Mesenchymal stem cell (in vitro differentiated cells and primary cell): ENCODE results near the gene MT1A.

Experiments
- DNase-seq: peaks from one replicate; pipeline ENCODE4 v3.0.0-alpha.2; 2013
- H2AFZ ChIP-seq: one replicate; pipeline ENCODE4 v1.6.1; 2013; ENCODE audit warnings: low read depth, mild to moderate bottlenecking, control low read depth, inconsistent platforms, low read length, moderate library complexity
- H2AK5ac ChIP-seq: 2 replicates; pipeline ENCODE4 v1.6.1; 2013; ENCODE audit warnings: low read length, moderate library complexity, mild to moderate bottlenecking, inconsistent platforms; ENCODE audit not compliant: severe bottlenecking
- H2BK120ac ChIP-seq: one replicate; pipeline ENCODE4 v1.6.1; 2013; ENCODE audit warnings: low read depth, mild to moderate bottlenecking, inconsistent platforms, low read length, moderate library complexity
- H2BK12ac ChIP-seq, 2 experiments: one replicate each; pipeline ENCODE4 v1.6.1; 2013; ENCODE audit warnings: inconsistent platforms in 2 of 2, low read length in 2 of 2, mild to moderate bottlenecking in 2 of 2, moderate library complexity in 2 of 2, control low read depth in 1 of 2
- H2BK15ac ChIP-seq: one replicate; pipeline ENCODE4 v1.6.1; 2013; ENCODE audit warnings: mild to moderate bottlenecking, low read depth, inconsistent platforms; ENCODE audit not compliant: poor library complexity, severe bottlenecking
- H2BK5ac ChIP-seq: 2 replicates; pipeline ENCODE4 v1.6.1; 2013; ENCODE audit warnings: low read depth, mild to moderate bottlenecking, low read length, control low read depth, inconsistent platforms; ENCODE audit not compliant: poor library complexity, severe bottlenecking
- H3K14ac ChIP-seq, 2 experiments: one replicate each; pipeline ENCODE4 v1.6.1; 2013; ENCODE audit warnings: inconsistent platforms in 2 of 2, low read length in 2 of 2, control low read depth in 1 of 2, mild to moderate bottlenecking in 1 of 2, moderate library complexity in 1 of 2
- H3K18ac ChIP-seq, 2 experiments: one replicate each; pipeline ENCODE4 v1.6.1; 2013; ENCODE audit warnings: inconsistent platforms in 2 of 2, low read length in 2 of 2, control low read depth in 1 of 2, low read depth in 1 of 2, mild to moderate bottlenecking in 1 of 2
- H3K23ac ChIP-seq, 2 experiments: one replicate each; pipeline ENCODE4 v1.6.1; 2013; ENCODE audit warnings: inconsistent platforms in 2 of 2, low read length in 2 of 2, mild to moderate bottlenecking in 2 of 2, moderate library complexity in 2 of 2, control low read depth in 1 of 2
- H3K27ac ChIP-seq: 2 replicates; pipeline ENCODE4 v1.5.1; 2013; ENCODE audit warnings: mild to moderate bottlenecking, moderate library complexity, low read length, control low read depth, inconsistent platforms; ENCODE audit not compliant: poor library complexity, severe bottlenecking
- H3K27me3 ChIP-seq, 2 experiments: 2 replicates each; pipeline versions ENCODE4 v1.6.1 to v1.7.0; 2013; ENCODE audit warnings: low read length in 2 of 2, mild to moderate bottlenecking in 2 of 2, moderate library complexity in 2 of 2, control low read depth in 1 of 2, inconsistent platforms in 1 of 2; ENCODE audit not compliant: control insufficient read depth in 1 of 2, insufficient read depth in 1 of 2
- H3K36me3 ChIP-seq, 2 experiments: 2 replicates each; pipeline versions ENCODE4 v1.6.1 to v1.7.0; 2013; ENCODE audit warnings: low read length in 2 of 2, control low read depth in 1 of 2, inconsistent platforms in 1 of 2, low read depth in 1 of 2, mild to moderate bottlenecking in 1 of 2; ENCODE audit not compliant: insufficient read depth in 2 of 2, control insufficient read depth in 1 of 2
- H3K4ac ChIP-seq, 2 experiments: one replicate each; pipeline ENCODE4 v1.6.1; 2013; ENCODE audit warnings: inconsistent platforms in 2 of 2, low read length in 2 of 2, mild to moderate bottlenecking in 2 of 2, moderate library complexity in 2 of 2, control low read depth in 1 of 2, low read depth in 1 of 2
- H3K4me1 ChIP-seq: 2 replicates; pipeline ENCODE4 v1.6.1; 2013; ENCODE audit warnings: low read depth, low read length, control low read depth; ENCODE audit not compliant: control insufficient read depth, insufficient read depth
- H3K4me2 ChIP-seq: 2 replicates; pipeline ENCODE4 v1.6.1; 2013; ENCODE audit warnings: low read length, mild to moderate bottlenecking, inconsistent platforms; ENCODE audit not compliant: poor library complexity, severe bottlenecking
- H3K4me3 ChIP-seq, 2 experiments: 2 replicates each; pipeline versions ENCODE4 v1.5.1 to v1.7.0; 2013; ENCODE audit warnings: low read length in 2 of 2, mild to moderate bottlenecking in 2 of 2, control low read depth in 1 of 2, low read depth in 1 of 2; ENCODE audit not compliant: insufficient read depth in 1 of 2
- H3K79me1 ChIP-seq: replicated peaks from 2 replicates; pipeline ENCODE4 v1.6.1; 2013; ENCODE audit warnings: mild to moderate bottlenecking, control low read depth, low read length, inconsistent platforms; ENCODE audit not compliant: poor library complexity, severe bottlenecking
- H3K9ac ChIP-seq: 2 replicates; pipeline ENCODE4 v1.7.0; 2013; ENCODE audit warnings: mild to moderate bottlenecking, low read length, moderate library complexity
- H3K9me3 ChIP-seq: 2 replicates; pipeline ENCODE4 v1.7.0; 2013; ENCODE audit warnings: mild to moderate bottlenecking, low read length; ENCODE audit not compliant: control insufficient read depth
- H4K8ac ChIP-seq: one replicate; pipeline ENCODE4 v1.6.1; 2013; ENCODE audit warnings: inconsistent platforms, mild to moderate bottlenecking, low read length, moderate library complexity
- H4K91ac ChIP-seq: one replicate; pipeline ENCODE4 v1.6.1; 2013; ENCODE audit warnings: mild to moderate bottlenecking, low read length, inconsistent platforms
- whole genome bisulfite sequencing: methylation state at CpG from one replicate; pipeline ENCODE4 v1.1.7; 2013; ENCODE audit warnings: mixed read lengths; 5-methylcytosine and 5-hydroxymethylcytosine counted together

MT1A gene

DNA sequence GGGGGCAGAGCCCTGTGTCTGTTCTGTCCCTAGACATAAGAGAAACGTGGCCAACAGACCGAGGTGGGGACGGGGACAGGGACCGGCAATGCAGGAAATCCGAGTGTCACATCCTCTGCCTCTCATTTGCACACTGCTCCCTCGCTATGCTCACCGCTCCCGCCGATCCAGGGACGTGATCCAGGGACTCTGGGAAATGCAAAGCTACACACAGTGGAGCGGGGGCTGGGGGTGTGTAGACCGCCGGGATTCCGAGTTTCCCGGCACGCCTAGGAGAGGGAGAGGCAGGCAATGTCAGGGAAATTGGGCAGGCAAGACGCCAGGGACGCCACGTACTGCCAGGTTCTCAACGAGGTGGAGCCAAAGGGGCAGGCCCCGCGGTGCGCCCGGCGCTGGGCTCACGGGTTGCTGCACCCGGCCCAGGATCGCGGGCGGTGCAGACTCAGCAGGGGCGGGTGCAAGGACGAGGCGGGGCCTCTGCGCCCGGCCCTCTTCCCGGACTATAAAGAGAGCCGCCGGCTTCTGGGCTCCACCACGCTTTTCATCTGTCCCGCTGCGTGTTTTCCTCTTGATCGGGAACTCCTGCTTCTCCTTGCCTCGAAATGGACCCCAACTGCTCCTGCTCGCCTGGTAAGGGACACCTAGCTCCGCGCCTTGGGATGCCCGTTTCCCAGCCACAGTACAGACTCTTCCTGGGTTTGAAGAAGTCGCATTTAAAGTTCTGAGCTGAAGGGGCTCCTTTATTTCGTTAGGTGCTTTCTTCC lies 43.7 kb downstream of the MT1A start, which contains the start of gene MT1X:
Gene MT1X, plus strand, starts transcription at position 532 of the 764 bp plus-strand sequence. Its CDS starts 71 bp downstream, at position 603.
- DNase-seq = peak; percentile 74
- Histone ChIP-seq H3K14ac (peak within 1 kb of the TSS in 1 of 2 experiments; percentile 71), H4K91ac (peak within 1 kb of the TSS; percentile 70), H3K4me1 (peaks cover 10% of the 10 kb centered on the region), H3K4me3 (peak within 1 kb of the TSS; percentile 59 to 79), H2BK12ac (peak within 1 kb of the TSS in 1 of 2 experiments; percentile 78), H2AK5ac (no peak within 1 kb of the TSS), H3K18ac (peak within 1 kb of the TSS; percentile 25 to 94), H3K23ac (peak within 1 kb of the TSS in 1 of 2 experiments; percentile 9), H3K27ac (no peak within 1 kb of the TSS), H3K36me3 (no peaks in the 10 kb centered on the region), H2BK5ac (no peak within 1 kb of the TSS), H3K27me3 (peaks cover 3 to 4% of the 10 kb centered on the region in 2 experiments), H2AFZ (peak within 1 kb of the TSS; percentile 89), H3K9me3 (peaks cover 7% of the 10 kb centered on the region), H2BK15ac (no peak within 1 kb of the TSS), H3K4me2 (peak within 1 kb of the TSS; percentile 65), H2BK120ac (no peak within 1 kb of the TSS), H3K79me1 (no peaks in the 10 kb centered on the region), H3K9ac (peak within 1 kb of the TSS; percentile 85), H3K4ac (no peak within 1 kb of the TSS), H4K8ac (peak within 1 kb of the TSS; percentile 88)
- WGBS = under 1% methylated on average over 48 of the region's 49 CpGs

DNA sequence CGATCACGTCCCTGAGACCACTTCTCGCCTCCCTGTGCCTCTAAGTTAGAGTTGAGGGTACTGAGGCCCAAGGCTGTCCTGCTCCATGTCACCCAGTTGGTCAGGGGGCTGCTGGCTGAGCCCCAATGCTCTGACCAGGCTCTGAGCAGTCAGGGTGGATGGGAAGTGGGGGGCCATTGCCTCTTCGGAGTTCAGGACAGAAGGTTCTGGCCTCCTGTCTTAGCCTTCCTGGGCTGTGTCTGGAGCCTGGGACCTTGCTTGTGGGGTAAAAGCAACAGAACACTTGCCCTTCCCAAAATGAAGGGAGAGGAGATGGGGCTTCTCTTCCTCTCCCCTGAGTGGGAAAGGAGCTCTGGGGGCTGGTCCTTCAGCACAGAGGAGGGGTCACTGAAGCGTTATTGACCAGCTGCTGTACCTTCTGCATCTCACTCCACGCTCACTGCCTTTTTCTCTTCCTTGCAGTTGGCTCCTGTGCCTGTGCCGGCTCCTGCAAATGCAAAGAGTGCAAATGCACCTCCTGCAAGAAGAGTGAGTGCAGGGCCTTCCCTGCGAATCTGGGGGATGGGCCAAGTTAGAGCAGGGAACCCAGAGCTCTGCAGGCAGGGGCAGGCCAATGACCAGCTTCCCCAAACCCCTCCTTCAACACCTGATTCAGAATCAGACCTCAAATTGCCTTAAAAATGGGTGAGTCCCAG lies 44.4 kb downstream of the MT1A start:
- Histone ChIP-seq H4K8ac (peak overlapping the region; percentile 67), H3K36me3 (no peaks in the 10 kb centered on the region), H2AK5ac (no peak overlapping the region), H2AFZ (peak overlapping the region; percentile 55), H4K91ac (no peak overlapping the region), H2BK12ac (no peak overlapping the region), H3K4me1 (peaks cover 10% of the 10 kb centered on the region), H3K23ac (no peak overlapping the region), H3K18ac (peak overlapping the region in 1 of 2 experiments; percentile 82), H3K4me3 (peak overlapping the region; percentile 59 to 79), H3K9ac (peak overlapping the region; percentile 85), H3K9me3 (peaks cover 10% of the 10 kb centered on the region), H3K14ac (peak overlapping the region in 1 of 2 experiments; percentile 38), H3K4me2 (peak overlapping the region; percentile 65), H3K27me3 (no peaks in the 10 kb centered on the region), H3K79me1 (no peaks in the 10 kb centered on the region), H2BK15ac (no peak overlapping the region), H3K27ac (no peak overlapping the region), H2BK120ac (no peak overlapping the region), H3K4ac (no peak overlapping the region), H2BK5ac (no peak overlapping the region)
- DNase-seq = no peak
- WGBS = 19% methylated on average over 8 of the region's 8 CpGs

DNA sequence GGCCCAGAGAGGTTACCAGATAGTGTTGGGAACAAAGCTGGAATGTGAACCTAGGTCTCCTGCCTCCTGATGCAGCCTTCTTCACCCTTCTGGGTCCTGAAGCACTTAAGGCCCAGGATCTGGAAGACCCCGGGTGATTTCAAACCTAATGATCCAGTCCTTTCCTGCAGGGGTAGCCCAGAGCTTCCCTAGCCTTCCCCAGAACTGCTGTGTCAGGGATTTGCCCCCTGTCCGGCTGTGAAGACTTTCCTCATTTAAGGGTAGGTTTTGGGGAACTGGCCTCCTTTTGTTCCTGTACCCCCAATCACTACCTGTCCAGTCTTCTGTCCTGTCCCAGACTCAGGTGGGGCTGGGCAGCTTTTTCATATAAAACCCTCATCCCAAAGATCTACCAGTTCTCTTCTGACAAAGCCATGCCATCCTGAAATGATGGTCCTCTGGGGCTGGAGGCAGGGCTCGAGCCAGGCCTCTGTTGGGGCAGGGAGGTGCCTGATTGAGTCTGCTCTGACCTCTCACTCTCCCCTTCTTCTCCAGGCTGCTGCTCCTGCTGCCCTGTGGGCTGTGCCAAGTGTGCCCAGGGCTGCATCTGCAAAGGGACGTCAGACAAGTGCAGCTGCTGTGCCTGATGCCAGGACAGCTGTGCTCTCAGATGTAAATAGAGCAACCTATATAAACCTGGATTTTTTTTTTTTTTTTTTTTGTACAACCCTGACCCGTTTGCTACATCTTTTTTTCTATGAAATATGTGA lies 45.1 kb downstream of the MT1A start:
- no peak overlapping the region for H3K27ac ChIP-seq
- H4K8ac ChIP-seq = no peak overlapping the region
- no peak overlapping the region for H2AFZ ChIP-seq
- no peak overlapping the region for H3K23ac ChIP-seq
- H3K4me3 ChIP-seq = peak overlapping the region in 1 of 2 experiments; percentile 79
- no peak overlapping the region for H3K4ac ChIP-seq
- H3K9ac ChIP-seq = peak overlapping the region; percentile 85
- H2AK5ac ChIP-seq = no peak overlapping the region
- H2BK15ac ChIP-seq = no peak overlapping the region
- H3K4me1 ChIP-seq = peaks cover 10% of the 10 kb centered on the region
- no peaks in the 10 kb centered on the region for H3K36me3 ChIP-seq
- H3K18ac ChIP-seq = no peak overlapping the region
- no peak for DNase-seq
- H3K14ac ChIP-seq = no peak overlapping the region
- H3K9me3 ChIP-seq = peaks cover 10% of the 10 kb centered on the region
- 85% methylated on average over 4 of the region's 5 CpGs for WGBS
- no peak overlapping the region for H2BK5ac ChIP-seq
- H3K79me1 ChIP-seq = no peaks in the 10 kb centered on the region
- no peak overlapping the region for H3K4me2 ChIP-seq
- H4K91ac ChIP-seq = no peak overlapping the region
- no peak overlapping the region for H2BK120ac ChIP-seq
- no peak overlapping the region for H2BK12ac ChIP-seq
- no peaks in the 10 kb centered on the region for H3K27me3 ChIP-seq
